HG03565 (cell line): ENCODE results near the gene CLEC18B.
A peak's percentile ranks its signal among the peaks of the same experiment; 100 is the strongest.
"Not testable (repeated sequence)": the region's sequence is repeated elsewhere in the genome, so short reads cannot be mapped to it uniquely, and the experiment has no call there.

Source experiments
- ATAC-seq: cut with Tn5 transposase; IDR thresholded peaks from one replicate; pipeline ENCODE4 v1.9.1; 2021; ENCODE audit warnings: mild to moderate bottlenecking, moderate library complexity; ENCODE audit not compliant: unreplicated experiment

Gene CLEC18B

GRCh38 chr16:74446866-74447265 lies 25.6 kb upstream of the CLEC18B start:
- no peak for ATAC-seq

- not testable (repeated sequence) for ATAC-seq
These were observed 22.5 kb upstream of the CLEC18B start for GRCh38 chr16:74443624-74444346.

- no peak for ATAC-seq
These were observed 18.4 kb upstream of the CLEC18B start for GRCh38 chr16:74439685-74440084.

- ATAC-seq: no peak
These were observed 17.3 kb upstream of the CLEC18B start for GRCh38 chr16:74438492-74438979.

GRCh38 chr16:74431516-74431915 lies 10.2 kb upstream of the CLEC18B start:
- ATAC-seq: no peak

- peak; percentile 49 for ATAC-seq
These were observed 8.9 kb upstream of the CLEC18B start for GRCh38 chr16:74430036-74430712.

GRCh38 chr16:74428493-74428892 lies 7.2 kb upstream of the CLEC18B start:
- not testable (repeated sequence) for ATAC-seq

GRCh38 chr16:74425751-74426150 lies 4.5 kb upstream of the CLEC18B start:
- ATAC-seq: not testable (repeated sequence)

- ATAC-seq: not testable (repeated sequence)
These were observed 2.4 kb upstream of the CLEC18B start for GRCh38 chr16:74423721-74424120.

GRCh38 chr16:74422086-74422485 lies 808 bp upstream of the CLEC18B start:
- ATAC-seq: not testable (repeated sequence)

- not testable (repeated sequence) for ATAC-seq
These were observed 156 bp upstream of the CLEC18B start for GRCh38 chr16:74421482-74421785.

- ATAC-seq: not testable (repeated sequence)
These were observed 1.5 kb downstream of the CLEC18B start for GRCh38 chr16:74419811-74420210.

GRCh38 chr16:74417897-74418296 lies 3.4 kb downstream of the CLEC18B start:
- not testable (repeated sequence) for ATAC-seq

- ATAC-seq: not testable (repeated sequence)
These were observed 7.4 kb downstream of the CLEC18B start for GRCh38 chr16:74413920-74414319.

GRCh38 chr16:74413485-74413884 lies 7.8 kb downstream of the CLEC18B start:
- not testable (repeated sequence) for ATAC-seq

GRCh38 chr16:74412775-74413390 lies 8.4 kb downstream of the CLEC18B start:
- not testable (repeated sequence) for ATAC-seq

- ATAC-seq: not testable (repeated sequence)
These were observed 9.0 kb downstream of the CLEC18B start for GRCh38 chr16:74412138-74412774.

GRCh38 chr16:74410981-74411380 lies 10.3 kb downstream of the CLEC18B start:
- not testable (repeated sequence) for ATAC-seq

- ATAC-seq: not testable (repeated sequence)
These were observed 11.0 kb downstream of the CLEC18B start for GRCh38 chr16:74410057-74410957.
